GM23338 (cell line): Measurements from ENCODE around the gene C1QL4. TPM values are rescaled to one million over a fixed set of nuclear protein-coding genes. Genes with fewer than 3 reads are reported as not detected.

Source experiments
- EZH2 ChIP-seq: fragments of 200-600 bp; sonication (generic); IDR thresholded peaks from one replicate; pipeline ENCODE4 v1.8.0; 2017; ENCODE audit warnings: antibody characterized with exemption, mild to moderate bottlenecking, low read depth; ENCODE audit not compliant: unreplicated experiment
- EZH2phosphoT487 ChIP-seq: fragments of 200-600 bp; sonication (generic); IDR thresholded peaks from one replicate; pipeline ENCODE4 v1.8.1; 2018; ENCODE audit warnings: antibody characterized with exemption; ENCODE audit not compliant: unreplicated experiment
- JUNB ChIP-seq: IDR thresholded peaks from one replicate; pipeline ENCODE4 v1.6.1; 2016; ENCODE audit warnings: antibody characterized with exemption; ENCODE audit not compliant: unreplicated experiment
- ZNF331 ChIP-seq: fragments of 250-450 bp; sonication (Bioruptor Pico); IDR thresholded peaks from 2 replicates; pipeline ENCODE4 v1.5.0; 2020; ENCODE audit warnings: low read depth, mild to moderate bottlenecking, moderate library complexity
- polyA plus RNA-seq: library from polyadenylated mRNA; unstranded; fragments of >200 nt; fragmentation: Nextera tagmentation; extraction: Ambion mirVana; gene quantifications from 2 replicates; pipeline ENCODE4 v1.2.1, GENCODE V29; 2016
- total RNA-seq: library from RNA; depleted of rRNA; stranded (reverse); fragments of >200 nt; shearing (Covaris generic); gene quantifications from 2 replicates; pipeline ENCODE4 v1.2.3, GENCODE V29; 2014
- TF ChIP-seq, protein P1 (sequence below): fragments of 250-450 bp; sonication (Bioruptor Pico); IDR thresholded peaks from 2 replicates; pipeline ENCODE4 v1.5.0; 2020; ENCODE audit warnings: mild to moderate bottlenecking, moderate library complexity
- TF ChIP-seq, protein P2 (sequence below), 2 experiments: fragments of 200-600 bp in 1 of 2; sonication (generic) in 1 of 2; conservative IDR thresholded peaks; 2 replicates each; pipeline versions ENCODE4 v1.5.1 to v1.6.1; 2016 to 2017; ENCODE audit warnings: antibody characterized with exemption in 2 of 2, low read depth in 2 of 2, mild to moderate bottlenecking in 2 of 2, moderate library complexity in 1 of 2

Gene C1QL4
- total and polyA plus RNA-seq, 2 experiments from 2014 or later, result not detected

DNA sequence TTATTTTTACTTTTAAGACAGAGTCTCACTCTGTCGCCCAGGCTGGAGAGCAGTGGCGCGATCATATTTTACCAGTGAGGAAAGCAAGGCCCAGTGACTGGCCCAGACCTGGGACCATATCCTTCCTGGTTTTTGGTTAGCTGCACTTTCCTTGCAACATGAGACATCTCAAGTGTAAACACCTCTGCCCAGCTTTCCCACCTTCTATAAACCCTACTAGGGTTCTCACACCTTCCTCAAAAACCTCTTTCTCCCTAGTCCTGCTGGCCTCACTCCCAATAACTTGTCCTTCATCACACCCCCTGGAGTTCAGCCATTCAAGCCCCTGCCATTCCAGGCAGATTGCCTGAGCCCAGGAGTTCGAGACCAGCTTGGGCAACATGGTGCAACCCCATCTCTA, 52.3 kb downstream of the C1QL4 start (continued):
- TF ChIP-seq, protein P1, sequence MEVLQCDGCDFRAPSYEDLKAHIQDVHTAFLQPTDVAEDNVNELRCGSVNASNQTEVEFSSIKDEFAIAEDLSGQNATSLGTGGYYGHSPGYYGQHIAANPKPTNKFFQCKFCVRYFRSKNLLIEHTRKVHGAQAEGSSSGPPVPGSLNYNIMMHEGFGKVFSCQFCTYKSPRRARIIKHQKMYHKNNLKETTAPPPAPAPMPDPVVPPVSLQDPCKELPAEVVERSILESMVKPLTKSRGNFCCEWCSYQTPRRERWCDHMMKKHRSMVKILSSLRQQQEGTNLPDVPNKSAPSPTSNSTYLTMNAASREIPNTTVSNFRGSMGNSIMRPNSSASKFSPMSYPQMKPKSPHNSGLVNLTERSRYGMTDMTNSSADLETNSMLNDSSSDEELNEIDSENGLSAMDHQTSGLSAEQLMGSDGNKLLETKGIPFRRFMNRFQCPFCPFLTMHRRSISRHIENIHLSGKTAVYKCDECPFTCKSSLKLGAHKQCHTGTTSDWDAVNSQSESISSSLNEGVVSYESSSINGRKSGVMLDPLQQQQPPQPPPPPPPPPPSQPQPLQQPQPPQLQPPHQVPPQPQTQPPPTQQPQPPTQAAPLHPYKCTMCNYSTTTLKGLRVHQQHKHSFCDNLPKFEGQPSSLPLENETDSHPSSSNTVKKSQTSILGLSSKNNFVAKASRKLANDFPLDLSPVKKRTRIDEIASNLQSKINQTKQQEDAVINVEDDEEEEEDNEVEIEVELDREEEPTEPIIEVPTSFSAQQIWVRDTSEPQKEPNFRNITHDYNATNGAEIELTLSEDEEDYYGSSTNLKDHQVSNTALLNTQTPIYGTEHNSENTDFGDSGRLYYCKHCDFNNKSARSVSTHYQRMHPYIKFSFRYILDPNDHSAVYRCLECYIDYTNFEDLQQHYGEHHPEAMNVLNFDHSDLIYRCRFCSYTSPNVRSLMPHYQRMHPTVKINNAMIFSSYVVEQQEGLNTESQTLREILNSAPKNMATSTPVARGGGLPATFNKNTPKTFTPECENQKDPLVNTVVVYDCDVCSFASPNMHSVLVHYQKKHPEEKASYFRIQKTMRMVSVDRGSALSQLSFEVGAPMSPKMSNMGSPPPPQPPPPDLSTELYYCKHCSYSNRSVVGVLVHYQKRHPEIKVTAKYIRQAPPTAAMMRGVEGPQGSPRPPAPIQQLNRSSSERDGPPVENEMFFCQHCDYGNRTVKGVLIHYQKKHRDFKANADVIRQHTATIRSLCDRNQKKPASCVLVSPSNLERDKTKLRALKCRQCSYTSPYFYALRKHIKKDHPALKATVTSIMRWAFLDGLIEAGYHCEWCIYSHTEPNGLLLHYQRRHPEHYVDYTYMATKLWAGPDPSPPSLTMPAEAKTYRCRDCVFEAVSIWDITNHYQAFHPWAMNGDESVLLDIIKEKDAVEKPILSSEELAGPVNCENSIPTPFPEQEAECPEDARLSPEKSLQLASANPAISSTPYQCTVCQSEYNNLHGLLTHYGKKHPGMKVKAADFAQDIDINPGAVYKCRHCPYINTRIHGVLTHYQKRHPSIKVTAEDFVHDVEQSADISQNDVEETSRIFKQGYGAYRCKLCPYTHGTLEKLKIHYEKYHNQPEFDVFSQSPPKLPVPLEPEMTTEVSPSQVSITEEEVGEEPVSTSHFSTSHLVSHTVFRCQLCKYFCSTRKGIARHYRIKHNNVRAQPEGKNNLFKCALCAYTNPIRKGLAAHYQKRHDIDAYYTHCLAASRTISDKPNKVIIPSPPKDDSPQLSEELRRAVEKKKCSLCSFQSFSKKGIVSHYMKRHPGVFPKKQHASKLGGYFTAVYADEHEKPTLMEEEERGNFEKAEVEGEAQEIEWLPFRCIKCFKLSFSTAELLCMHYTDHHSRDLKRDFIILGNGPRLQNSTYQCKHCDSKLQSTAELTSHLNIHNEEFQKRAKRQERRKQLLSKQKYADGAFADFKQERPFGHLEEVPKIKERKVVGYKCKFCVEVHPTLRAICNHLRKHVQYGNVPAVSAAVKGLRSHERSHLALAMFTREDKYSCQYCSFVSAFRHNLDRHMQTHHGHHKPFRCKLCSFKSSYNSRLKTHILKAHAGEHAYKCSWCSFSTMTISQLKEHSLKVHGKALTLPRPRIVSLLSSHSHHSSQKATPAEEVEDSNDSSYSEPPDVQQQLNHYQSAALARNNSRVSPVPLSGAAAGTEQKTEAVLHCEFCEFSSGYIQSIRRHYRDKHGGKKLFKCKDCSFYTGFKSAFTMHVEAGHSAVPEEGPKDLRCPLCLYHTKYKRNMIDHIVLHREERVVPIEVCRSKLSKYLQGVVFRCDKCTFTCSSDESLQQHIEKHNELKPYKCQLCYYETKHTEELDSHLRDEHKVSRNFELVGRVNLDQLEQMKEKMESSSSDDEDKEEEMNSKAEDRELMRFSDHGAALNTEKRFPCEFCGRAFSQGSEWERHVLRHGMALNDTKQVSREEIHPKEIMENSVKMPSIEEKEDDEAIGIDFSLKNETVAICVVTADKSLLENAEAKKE (CRISPR knock-in tag), result no peak
- TF ChIP-seq ZNF331 (CRISPR knock-in tag) (no peak), JUNB (no peak), EZH2phosphoT487 (no peak), EZH2 (no peak)
- TF ChIP-seq, protein P2, sequence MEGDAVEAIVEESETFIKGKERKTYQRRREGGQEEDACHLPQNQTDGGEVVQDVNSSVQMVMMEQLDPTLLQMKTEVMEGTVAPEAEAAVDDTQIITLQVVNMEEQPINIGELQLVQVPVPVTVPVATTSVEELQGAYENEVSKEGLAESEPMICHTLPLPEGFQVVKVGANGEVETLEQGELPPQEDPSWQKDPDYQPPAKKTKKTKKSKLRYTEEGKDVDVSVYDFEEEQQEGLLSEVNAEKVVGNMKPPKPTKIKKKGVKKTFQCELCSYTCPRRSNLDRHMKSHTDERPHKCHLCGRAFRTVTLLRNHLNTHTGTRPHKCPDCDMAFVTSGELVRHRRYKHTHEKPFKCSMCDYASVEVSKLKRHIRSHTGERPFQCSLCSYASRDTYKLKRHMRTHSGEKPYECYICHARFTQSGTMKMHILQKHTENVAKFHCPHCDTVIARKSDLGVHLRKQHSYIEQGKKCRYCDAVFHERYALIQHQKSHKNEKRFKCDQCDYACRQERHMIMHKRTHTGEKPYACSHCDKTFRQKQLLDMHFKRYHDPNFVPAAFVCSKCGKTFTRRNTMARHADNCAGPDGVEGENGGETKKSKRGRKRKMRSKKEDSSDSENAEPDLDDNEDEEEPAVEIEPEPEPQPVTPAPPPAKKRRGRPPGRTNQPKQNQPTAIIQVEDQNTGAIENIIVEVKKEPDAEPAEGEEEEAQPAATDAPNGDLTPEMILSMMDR (conservative IDR thresholded peaks at IDR 0.05; ENCODE audit: low read depth in 2 of 2), result no peak
